Gastroesophageal sphincter (tissue), 3 donors: ENCODE data around the gene SKIL.
"Not testable (repeated sequence)": the region's sequence is repeated elsewhere in the genome, so short reads cannot be mapped to it uniquely, and the experiment has no call there.

ENCODE experiments used
- POLR2A ChIP-seq, 2 donors: fragments of 450-650 bp; IDR thresholded peaks; one replicate each; pipeline ENCODE4 v1.6.1; 2017; ENCODE audit warnings: antibody characterized with exemption in 2 of 2, mild to moderate bottlenecking in 2 of 2, moderate library complexity in 1 of 2
- POLR2AphosphoS5 ChIP-seq: sonication (generic); formaldehyde crosslinking; IDR thresholded peaks from one replicate; pipeline ENCODE4 v1.6.1; 2017; ENCODE audit warnings: antibody characterized with exemption
- TF ChIP-seq, protein P1 (sequence below), 4 experiments: fragments of 200-600 bp in 2 of 4; fragments of 450-650 bp in 2 of 4; sonication (generic) in 1 of 4; IDR thresholded peaks; one replicate each; pipeline ENCODE4 v1.5.1; 2017 to 2019; ENCODE audit warnings: antibody characterized with exemption in 4 of 4, mild to moderate bottlenecking in 2 of 4, moderate library complexity in 2 of 4

DNA sequence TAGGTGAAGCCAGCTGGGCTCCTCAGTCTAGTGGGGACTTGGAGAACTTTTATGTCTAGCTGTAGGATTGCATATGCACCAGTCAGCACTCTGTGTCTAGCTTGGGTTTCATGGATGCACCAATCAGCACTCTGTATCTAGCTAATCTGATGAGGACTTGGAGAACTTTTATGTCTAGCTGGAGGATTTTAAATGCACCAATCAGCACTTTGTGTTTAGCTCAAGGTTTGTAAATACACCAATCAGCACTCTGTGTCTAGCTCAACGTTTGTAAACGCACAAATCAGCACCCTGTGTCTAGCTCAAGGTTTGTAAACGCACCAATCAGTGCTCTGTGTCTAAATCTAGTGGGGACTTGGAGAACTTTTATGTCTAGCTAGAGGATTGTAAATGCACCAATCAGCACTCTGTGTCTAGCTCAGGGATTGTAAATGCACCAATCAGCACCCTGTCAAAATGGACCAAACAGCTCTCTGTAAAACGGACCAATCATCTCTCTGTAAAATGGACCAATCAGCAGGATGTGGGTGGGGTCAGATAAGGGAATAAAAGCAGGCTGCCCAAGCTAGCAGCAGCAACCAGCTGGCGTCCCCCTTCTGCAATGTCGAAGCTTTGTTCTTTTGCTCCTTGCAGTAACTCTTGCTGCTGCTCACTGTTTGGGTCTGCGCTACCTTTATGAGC is 29.5 kb upstream of the SKIL start:
- TF ChIP-seq, protein P1, sequence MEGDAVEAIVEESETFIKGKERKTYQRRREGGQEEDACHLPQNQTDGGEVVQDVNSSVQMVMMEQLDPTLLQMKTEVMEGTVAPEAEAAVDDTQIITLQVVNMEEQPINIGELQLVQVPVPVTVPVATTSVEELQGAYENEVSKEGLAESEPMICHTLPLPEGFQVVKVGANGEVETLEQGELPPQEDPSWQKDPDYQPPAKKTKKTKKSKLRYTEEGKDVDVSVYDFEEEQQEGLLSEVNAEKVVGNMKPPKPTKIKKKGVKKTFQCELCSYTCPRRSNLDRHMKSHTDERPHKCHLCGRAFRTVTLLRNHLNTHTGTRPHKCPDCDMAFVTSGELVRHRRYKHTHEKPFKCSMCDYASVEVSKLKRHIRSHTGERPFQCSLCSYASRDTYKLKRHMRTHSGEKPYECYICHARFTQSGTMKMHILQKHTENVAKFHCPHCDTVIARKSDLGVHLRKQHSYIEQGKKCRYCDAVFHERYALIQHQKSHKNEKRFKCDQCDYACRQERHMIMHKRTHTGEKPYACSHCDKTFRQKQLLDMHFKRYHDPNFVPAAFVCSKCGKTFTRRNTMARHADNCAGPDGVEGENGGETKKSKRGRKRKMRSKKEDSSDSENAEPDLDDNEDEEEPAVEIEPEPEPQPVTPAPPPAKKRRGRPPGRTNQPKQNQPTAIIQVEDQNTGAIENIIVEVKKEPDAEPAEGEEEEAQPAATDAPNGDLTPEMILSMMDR (IDR thresholded peaks at IDR 0.05) = not testable (repeated sequence)
- TF ChIP-seq POLR2AphosphoS5; POLR2A (IDR thresholded peaks at IDR 0.05): not testable (repeated sequence)
